HCT116 (cell line): ENCODE measurements around the gene C10orf143. TPM values are rescaled to one million over a fixed set of nuclear protein-coding genes. Genes with fewer than 3 reads are reported as not detected.

Source experiments
- ATAC-seq: fragments of 200-7000 bp; cut with Tn5 transposase; 2 replicates; pipeline ENCODE4 v1.9.1; 2020; ENCODE audit warnings: mild to moderate bottlenecking, moderate library complexity
- BruUV-seq: library from RNA; stranded (reverse); fragments of 400-500 nt; replicated peaks from 2 replicates; lab custom pipeline; 2021; lab: Mats Ljungman, UMichigan
- CTCF ChIA-PET: fragments of 300-600 bp; sonication (Branson Sonifier 250); formaldehyde crosslinking; loops from one replicate; lab custom pipeline; 2021; ENCODE audit warnings: antibody characterized with exemption; lab: Charles Lee
- POLR2A ChIA-PET: fragments of 300-600, 350-600 bp; sonication (Branson Sonifier 250); formaldehyde crosslinking; loops from one replicate; lab custom pipeline; 2021; ENCODE audit warnings: antibody characterized with exemption; lab: Charles Lee
- RAD21 ChIA-PET, 2 experiments: fragments of 300-600 bp; sonication (Branson Sonifier 250); formaldehyde crosslinking; loops; one replicate each; lab custom pipeline; 2023; ENCODE audit warnings: low total read pairs in 2 of 2; ENCODE audit not compliant: uncharacterized antibody in 2 of 2, unreplicated experiment in 2 of 2, low non-redundant PET in 1 of 2; lab: Charles Lee
- DNase-seq: peaks from one replicate; pipeline ENCODE4 v3.0.0-alpha.2; 2010; ENCODE audit warnings: low read depth, low spot score
- H2AFZ ChIP-seq: fragments of 200-600 bp; shearing (Covaris generic), sonication (generic); 2 replicates; pipeline ENCODE4 v1.6.1; 2017; ENCODE audit warnings: low read depth, mixed run types, mixed read lengths, antibody characterized with exemption, low read length; ENCODE audit not compliant: poor library complexity, severe bottlenecking
- H3K27ac ChIP-seq: 2 replicates; pipeline ENCODE4 v1.5.1; 2012; ENCODE audit warnings: low read depth, low read length
- H3K27me3 ChIP-seq: fragments of 200-600 bp; sonication (generic); 2 replicates; pipeline ENCODE4 v1.6.1; 2016; ENCODE audit warnings: mixed run types, low read length, mixed read lengths; ENCODE audit not compliant: insufficient read depth
- H3K36me3 ChIP-seq, 2 experiments: fragments of 200-500 bp in 1 of 2; fragments of 200-600 bp in 1 of 2; sonication (Bioruptor generic) in 1 of 2; sonication (generic) in 1 of 2; 2 replicates each; pipeline versions ENCODE4 v1.5.1 to v1.6.1; 2014 to 2016; ENCODE audit warnings: low read length in 2 of 2, inconsistent platforms in 1 of 2, mixed read lengths in 1 of 2, mixed run types in 1 of 2; ENCODE audit not compliant: insufficient read depth in 2 of 2, control insufficient read depth in 1 of 2
- H3K4me1 ChIP-seq, 2 experiments: fragments of 200-600 bp in 1 of 2; sonication (generic) in 1 of 2; 2 replicates each; pipeline versions ENCODE4 v1.5.1 to v1.6.1; 2012 to 2017; ENCODE audit warnings: low read length in 2 of 2, inconsistent platforms in 1 of 2, mild to moderate bottlenecking in 1 of 2, mixed read lengths in 1 of 2, mixed run types in 1 of 2, moderate library complexity in 1 of 2; ENCODE audit not compliant: insufficient read depth in 2 of 2, control insufficient read depth in 1 of 2
- H3K4me2 ChIP-seq: fragments of 200-600 bp; sonication (generic); 2 replicates; pipeline ENCODE4 v1.6.1; 2017; ENCODE audit warnings: mixed run types, low read length, mixed read lengths
- H3K4me3 ChIP-seq, 2 experiments: fragments of 200-600 bp in 1 of 2; sonication (generic) in 1 of 2; replicated peaks in 1 of 2; 2 replicates each; pipeline ENCODE4 v1.5.1; 2011 to 2016; ENCODE audit warnings: low read length in 2 of 2, control low read depth in 1 of 2, low read depth in 1 of 2, mild to moderate bottlenecking in 1 of 2, mixed read lengths in 1 of 2, mixed run types in 1 of 2
- H3K79me2 ChIP-seq: fragments of 200-600 bp; sonication (generic); 2 replicates; pipeline ENCODE4 v1.6.1; 2017; ENCODE audit warnings: mild to moderate bottlenecking, mixed run types, low read length, moderate library complexity, mixed read lengths; ENCODE audit not compliant: insufficient read depth
- H3K9ac ChIP-seq: fragments of 200-600 bp; sonication (generic); 2 replicates; pipeline ENCODE4 v1.6.1; 2016; ENCODE audit warnings: low read length, mixed read lengths
- H3K9me2 ChIP-seq: fragments of 200-600 bp; sonication (generic), shearing (Covaris generic); 2 replicates; pipeline ENCODE4 v1.6.1; 2017; ENCODE audit warnings: mixed run types, mild to moderate bottlenecking, moderate library complexity; ENCODE audit not compliant: insufficient read depth
- H3K9me3 ChIP-seq, 2 experiments: fragments of 200-500 bp in 1 of 2; fragments of 200-600 bp in 1 of 2; sonication (Bioruptor generic) in 1 of 2; sonication (generic) in 1 of 2; 2 replicates each; pipeline ENCODE4 v1.6.1; 2014 to 2017; ENCODE audit warnings: low read length in 2 of 2, mixed read lengths in 2 of 2, inconsistent platforms in 1 of 2, low read depth in 1 of 2, mild to moderate bottlenecking in 1 of 2, mixed run types in 1 of 2, moderate library complexity in 1 of 2; ENCODE audit not compliant: control insufficient read depth in 1 of 2, insufficient read depth in 1 of 2
- H4K20me1 ChIP-seq: fragments of 200-600 bp; sonication (generic), shearing (Covaris generic); 2 replicates; pipeline ENCODE4 v1.6.1; 2017; ENCODE audit warnings: mixed run types, mild to moderate bottlenecking, moderate library complexity; ENCODE audit not compliant: insufficient read depth
- CEBPB ChIP-seq: IDR thresholded peaks from 2 replicates; pipeline ENCODE4 v1.6.1; 2012; ENCODE audit warnings: low read depth
- ELF1 ChIP-seq: IDR thresholded peaks from 2 replicates; pipeline ENCODE4 v1.6.1; 2012; ENCODE audit warnings: low read depth, borderline replicate concordance
- EZH2 ChIP-seq: fragments of 200-600 bp; sonication (generic); IDR thresholded peaks from 2 replicates; pipeline ENCODE4 v1.6.1; 2017; ENCODE audit warnings: antibody characterized with exemption, mixed run types
- FOSL1 ChIP-seq: IDR thresholded peaks from 2 replicates; pipeline ENCODE4 v1.6.1; 2012; ENCODE audit warnings: low read depth
- JUND ChIP-seq: IDR thresholded peaks from 2 replicates; pipeline ENCODE4 v1.6.1; 2012
- POLR2A ChIP-seq: IDR thresholded peaks from 2 replicates; pipeline ENCODE4 v1.7.0; 2011; ENCODE audit warnings: borderline replicate concordance; ENCODE audit not compliant: insufficient read depth, insufficient read length; ENCODE audit errors: extremely low read depth
- RAD21 ChIP-seq: IDR thresholded peaks from 2 replicates; pipeline ENCODE4 v1.6.1; 2012; ENCODE audit warnings: low read depth, mild to moderate bottlenecking
- REST ChIP-seq: IDR thresholded peaks from 2 replicates; pipeline ENCODE4 v1.6.1; 2012; ENCODE audit warnings: low read depth
- SIN3A ChIP-seq: IDR thresholded peaks from 2 replicates; pipeline ENCODE4 v1.6.1; 2012; ENCODE audit warnings: low read depth
- ZNF274 ChIP-seq: fragments of 200-500 bp; sonication (Bioruptor generic); IDR thresholded peaks from 2 replicates; pipeline ENCODE4 v1.6.1; 2014; ENCODE audit warnings: mild to moderate bottlenecking, low read depth, low read length, inconsistent platforms
- intact Hi-C: fragments of 100-400 bp; cut with micrococcal nuclease; formaldehyde crosslinking; loops from 2 replicates; pipeline ENCODE4 v1.10.0; 2022
- total RNA-seq: library from RNA; stranded (reverse); gene quantifications from one replicate; pipeline ENCODE4 v1.2.1, GENCODE V29; 2021; ENCODE audit not compliant: unreplicated experiment
- TF ChIP-seq, protein P1 (sequence below): IDR thresholded peaks from 2 replicates; pipeline ENCODE4 v1.6.1; 2011; ENCODE audit warnings: mild to moderate bottlenecking, low read length, moderate library complexity; ENCODE audit not compliant: insufficient replicate concordance; ENCODE audit errors: extremely low read depth
- TF ChIP-seq, protein P2 (sequence below): IDR thresholded peaks from 2 replicates; pipeline ENCODE4 v1.6.1; 2012

The C10orf143 gene
- total RNA-seq, 1 experiment from 2014 or later, result 0.66 TPM

DNA sequence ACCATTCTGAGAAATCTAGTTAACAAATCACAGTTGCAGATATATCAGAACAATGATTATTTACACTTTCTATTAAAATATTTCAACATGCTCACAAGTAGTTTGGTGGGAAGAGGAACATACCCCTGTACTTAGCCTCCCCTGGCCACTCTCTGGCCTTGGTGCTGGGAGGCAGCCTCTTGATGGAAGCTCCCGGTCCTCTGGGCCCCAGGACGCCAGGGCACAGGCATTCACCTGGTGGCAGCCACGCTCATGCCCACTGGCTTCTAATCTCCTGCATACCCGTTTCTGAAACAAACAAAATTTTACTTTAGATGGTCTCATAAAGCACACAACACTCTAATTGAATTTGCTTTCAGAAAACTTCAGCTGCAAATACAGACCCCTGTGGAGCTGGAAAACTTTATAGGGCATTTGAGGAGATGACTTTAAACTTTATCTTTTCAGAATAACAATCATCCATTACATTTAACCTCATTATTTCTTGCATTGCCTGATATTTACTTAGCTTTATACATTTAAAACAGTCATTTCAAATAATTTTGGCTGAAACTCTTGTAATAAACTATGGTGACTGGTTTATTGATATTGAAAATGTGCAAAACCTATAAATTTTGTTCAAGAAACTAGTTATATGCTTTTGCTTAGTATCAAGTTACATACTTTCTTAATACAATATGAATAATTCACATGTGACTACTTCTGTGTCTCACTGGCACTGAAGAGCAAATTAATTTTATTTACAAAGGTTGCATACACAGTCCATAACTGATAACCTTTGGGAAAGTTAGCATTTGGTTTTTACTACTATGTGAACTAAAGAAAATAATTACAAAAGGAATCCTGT is 30.8 kb downstream of the C10orf143 start:
- H4K20me1 ChIP-seq, result no peaks in the 10 kb centered on the region
- no peaks in the 10 kb centered on the region for H3K4me1 ChIP-seq
- H3K27ac ChIP-seq, result no peak overlapping the region
- ChIA-PET POLR2A (no interaction called here), CTCF (no interaction called here), RAD21 (no interaction called here)
- H2AFZ ChIP-seq, result no peak overlapping the region
- no peaks in the 10 kb centered on the region for H3K79me2 ChIP-seq
- intact Hi-C loops, result no loop called here
- no peaks in the 10 kb centered on the region for H3K27me3 ChIP-seq
- no peaks in the 10 kb centered on the region for H3K9me3 ChIP-seq
- no peaks in the 10 kb centered on the region for H3K9me2 ChIP-seq
- no peaks in the 10 kb centered on the region for H3K36me3 ChIP-seq
- DNase-seq (no peak), ATAC-seq (no peak)
- no peak overlapping the region for H3K4me2 ChIP-seq
- H3K4me3 ChIP-seq, result no peak overlapping the region
- no TSS peak for BruUV-seq
- no peak for TF ChIP-seq EZH2
- TF ChIP-seq ELF1, result no peak
- no peak overlapping the region for H3K9ac ChIP-seq

GRCh38 chr10:130078120-130078519 is 32.5 kb downstream of the C10orf143 start:
- no peak for TF ChIP-seq CEBPB
- TF ChIP-seq, protein P1, sequence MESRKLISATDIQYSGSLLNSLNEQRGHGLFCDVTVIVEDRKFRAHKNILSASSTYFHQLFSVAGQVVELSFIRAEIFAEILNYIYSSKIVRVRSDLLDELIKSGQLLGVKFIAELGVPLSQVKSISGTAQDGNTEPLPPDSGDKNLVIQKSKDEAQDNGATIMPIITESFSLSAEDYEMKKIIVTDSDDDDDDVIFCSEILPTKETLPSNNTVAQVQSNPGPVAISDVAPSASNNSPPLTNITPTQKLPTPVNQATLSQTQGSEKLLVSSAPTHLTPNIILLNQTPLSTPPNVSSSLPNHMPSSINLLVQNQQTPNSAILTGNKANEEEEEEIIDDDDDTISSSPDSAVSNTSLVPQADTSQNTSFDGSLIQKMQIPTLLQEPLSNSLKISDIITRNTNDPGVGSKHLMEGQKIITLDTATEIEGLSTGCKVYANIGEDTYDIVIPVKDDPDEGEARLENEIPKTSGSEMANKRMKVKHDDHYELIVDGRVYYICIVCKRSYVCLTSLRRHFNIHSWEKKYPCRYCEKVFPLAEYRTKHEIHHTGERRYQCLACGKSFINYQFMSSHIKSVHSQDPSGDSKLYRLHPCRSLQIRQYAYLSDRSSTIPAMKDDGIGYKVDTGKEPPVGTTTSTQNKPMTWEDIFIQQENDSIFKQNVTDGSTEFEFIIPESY, result no peak
- TF ChIP-seq, protein P2, sequence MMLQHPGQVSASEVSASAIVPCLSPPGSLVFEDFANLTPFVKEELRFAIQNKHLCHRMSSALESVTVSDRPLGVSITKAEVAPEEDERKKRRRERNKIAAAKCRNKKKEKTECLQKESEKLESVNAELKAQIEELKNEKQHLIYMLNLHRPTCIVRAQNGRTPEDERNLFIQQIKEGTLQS, result no peak
- TF ChIP-seq ELF1, result no peak
- TF ChIP-seq FOSL1, result no peak
- no peak for TF ChIP-seq REST
- no peak for TF ChIP-seq ZNF274
- no peak for TF ChIP-seq RAD21
- no peak for TF ChIP-seq SIN3A
- no peak for TF ChIP-seq POLR2A
- TF ChIP-seq JUND, result no peak
- no peak for TF ChIP-seq EZH2
- TF ChIP-seq, all 23 proteins: peak for 0
- RAD21 ChIA-PET, result no interaction called here
- no peaks in the 10 kb centered on the region for H4K20me1 ChIP-seq
- CTCF ChIA-PET, result no interaction called here
- H3K36me3 ChIP-seq, result no peaks in the 10 kb centered on the region
- H3K4me3 ChIP-seq, result no peak overlapping the region
- no peak overlapping the region for H3K27ac ChIP-seq
- H3K9me2 ChIP-seq, result no peaks in the 10 kb centered on the region
- no peaks in the 10 kb centered on the region for H3K9me3 ChIP-seq
- H3K9ac ChIP-seq, result no peak overlapping the region
- no peaks in the 10 kb centered on the region for H3K27me3 ChIP-seq
- no peaks in the 10 kb centered on the region for H3K79me2 ChIP-seq
- no peak overlapping the region for H3K4me2 ChIP-seq
- H3K4me1 ChIP-seq, result no peaks in the 10 kb centered on the region
- DNase-seq, result no peak
- BruUV-seq, result no TSS peak
- POLR2A ChIA-PET, result no interaction called here
- no peak for ATAC-seq
- H2AFZ ChIP-seq, result no peak overlapping the region
- intact Hi-C loops, result no loop called here
